Upper lobe of right lung (tissue), 1 donor: Measurements from ENCODE around the gene ANKRD11. TPM values are rescaled to one million over a fixed set of nuclear protein-coding genes. Genes with fewer than 3 reads are reported as not detected.
A peak's percentile ranks its signal among the peaks of the same experiment; 100 is the strongest.
"Not testable (repeated sequence)": the region's sequence is repeated elsewhere in the genome, so short reads cannot be mapped to it uniquely, and the experiment has no call there.

Source experiments
- ATAC-seq: fragments of 200-7000 bp; cut with Tn5 transposase; one replicate; pipeline ENCODE4 v1.9.1; 2020; ENCODE audit warnings: mild to moderate bottlenecking, moderate library complexity
- DNase-seq: peaks from one replicate; pipeline ENCODE4 v3.0.0-alpha.2; 2020
- H3K27ac ChIP-seq: fragments of 200-600 bp; one replicate; pipeline ENCODE4 v1.8.0; 2022
- H3K27me3 ChIP-seq: fragments of 200-600 bp; one replicate; pipeline ENCODE4 v1.8.0; 2022; ENCODE audit warnings: mild to moderate bottlenecking
- H3K36me3 ChIP-seq: fragments of 200-600 bp; one replicate; pipeline ENCODE4 v1.8.0; 2022
- H3K4me1 ChIP-seq: fragments of 200-600 bp; one replicate; pipeline ENCODE4 v1.8.0; 2022
- H3K4me3 ChIP-seq: fragments of 200-600 bp; one replicate; pipeline ENCODE4 v1.8.0; 2022; ENCODE audit warnings: mild to moderate bottlenecking
- H3K9me3 ChIP-seq: fragments of 200-600 bp; one replicate; pipeline ENCODE4 v1.8.0; 2022
- intact Hi-C: fragments of 100-400 bp; cut with DNase I; formaldehyde crosslinking; loops from one replicate; pipeline ENCODE4 v1.11.0; 2022
- total RNA-seq: library from RNA; stranded (reverse); fragmentation: NEBNext Ultra II Directional; extraction: Animal tissue kit (Norgen Biotek cat#: 25700); gene quantifications from one replicate; pipeline ENCODE4 v1.2.1, GENCODE V29; 2021
- TF ChIP-seq, protein P1 (sequence below): fragments of 200-600 bp; IDR thresholded peaks from one replicate; pipeline ENCODE4 v1.8.0; 2022; ENCODE audit warnings: antibody characterized with exemption
- donor health status: DM: no; HTN: yes; CAD: no; lungs with severe emphysema.

Gene ANKRD11
- total RNA-seq, 1 donor from 2014 or later: 125 TPM

DNA sequence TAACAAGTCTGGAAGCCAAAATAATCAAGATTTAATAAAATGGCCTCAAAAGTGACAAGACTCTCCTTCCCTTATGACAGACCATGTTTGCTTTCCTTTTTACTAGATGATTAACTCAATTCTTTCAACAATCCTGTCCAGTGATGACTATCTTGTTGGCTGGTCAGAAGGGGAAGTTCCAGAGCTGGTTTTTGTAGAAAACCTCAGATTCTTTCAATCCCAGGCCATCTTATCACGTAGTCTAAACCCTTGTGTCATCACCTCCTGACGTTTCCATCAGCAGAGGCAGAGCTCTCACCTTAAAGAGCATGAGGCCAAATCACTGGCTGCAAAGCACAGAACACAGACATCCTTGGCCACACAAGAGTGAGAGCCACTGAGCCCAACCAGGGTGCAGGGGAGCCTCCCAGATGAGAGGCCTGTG is 125.3 kb downstream of the ANKRD11 start:
- H3K27ac ChIP-seq: no peak overlapping the region
- H3K36me3 ChIP-seq: peaks cover 3% of the 10 kb centered on the region
- ATAC-seq (no peak), DNase-seq (no peak)
- no peaks in the 10 kb centered on the region for H3K9me3 ChIP-seq
- intact Hi-C loops: no loop called here
- H3K4me3 ChIP-seq: no peak overlapping the region
- TF ChIP-seq, protein P1, sequence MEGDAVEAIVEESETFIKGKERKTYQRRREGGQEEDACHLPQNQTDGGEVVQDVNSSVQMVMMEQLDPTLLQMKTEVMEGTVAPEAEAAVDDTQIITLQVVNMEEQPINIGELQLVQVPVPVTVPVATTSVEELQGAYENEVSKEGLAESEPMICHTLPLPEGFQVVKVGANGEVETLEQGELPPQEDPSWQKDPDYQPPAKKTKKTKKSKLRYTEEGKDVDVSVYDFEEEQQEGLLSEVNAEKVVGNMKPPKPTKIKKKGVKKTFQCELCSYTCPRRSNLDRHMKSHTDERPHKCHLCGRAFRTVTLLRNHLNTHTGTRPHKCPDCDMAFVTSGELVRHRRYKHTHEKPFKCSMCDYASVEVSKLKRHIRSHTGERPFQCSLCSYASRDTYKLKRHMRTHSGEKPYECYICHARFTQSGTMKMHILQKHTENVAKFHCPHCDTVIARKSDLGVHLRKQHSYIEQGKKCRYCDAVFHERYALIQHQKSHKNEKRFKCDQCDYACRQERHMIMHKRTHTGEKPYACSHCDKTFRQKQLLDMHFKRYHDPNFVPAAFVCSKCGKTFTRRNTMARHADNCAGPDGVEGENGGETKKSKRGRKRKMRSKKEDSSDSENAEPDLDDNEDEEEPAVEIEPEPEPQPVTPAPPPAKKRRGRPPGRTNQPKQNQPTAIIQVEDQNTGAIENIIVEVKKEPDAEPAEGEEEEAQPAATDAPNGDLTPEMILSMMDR: no peak
- no peaks in the 10 kb centered on the region for H3K27me3 ChIP-seq
- H3K4me1 ChIP-seq: peaks cover 75% of the 10 kb centered on the region

DNA sequence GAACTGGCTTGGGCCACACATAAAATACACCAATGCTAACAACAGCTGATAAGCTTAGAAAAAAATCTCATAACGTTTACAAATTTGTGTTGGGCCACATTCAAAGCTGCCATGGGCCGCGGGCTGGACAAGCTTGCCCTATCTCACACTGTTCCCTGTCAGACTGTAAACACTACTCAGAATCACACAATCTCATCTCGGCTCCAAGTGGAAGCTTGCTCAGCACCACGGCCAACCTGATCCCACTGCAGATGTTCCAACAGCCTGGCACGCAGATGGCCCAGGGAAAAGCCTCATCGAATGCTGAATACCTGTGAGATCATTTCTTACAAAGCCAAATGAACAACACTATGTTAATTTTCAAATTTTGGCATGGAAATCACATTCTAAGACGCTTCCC is 125.8 kb downstream of the ANKRD11 start:
- H3K4me1 ChIP-seq: peaks cover 73% of the 10 kb centered on the region
- H3K27ac ChIP-seq: no peak overlapping the region

DNA sequence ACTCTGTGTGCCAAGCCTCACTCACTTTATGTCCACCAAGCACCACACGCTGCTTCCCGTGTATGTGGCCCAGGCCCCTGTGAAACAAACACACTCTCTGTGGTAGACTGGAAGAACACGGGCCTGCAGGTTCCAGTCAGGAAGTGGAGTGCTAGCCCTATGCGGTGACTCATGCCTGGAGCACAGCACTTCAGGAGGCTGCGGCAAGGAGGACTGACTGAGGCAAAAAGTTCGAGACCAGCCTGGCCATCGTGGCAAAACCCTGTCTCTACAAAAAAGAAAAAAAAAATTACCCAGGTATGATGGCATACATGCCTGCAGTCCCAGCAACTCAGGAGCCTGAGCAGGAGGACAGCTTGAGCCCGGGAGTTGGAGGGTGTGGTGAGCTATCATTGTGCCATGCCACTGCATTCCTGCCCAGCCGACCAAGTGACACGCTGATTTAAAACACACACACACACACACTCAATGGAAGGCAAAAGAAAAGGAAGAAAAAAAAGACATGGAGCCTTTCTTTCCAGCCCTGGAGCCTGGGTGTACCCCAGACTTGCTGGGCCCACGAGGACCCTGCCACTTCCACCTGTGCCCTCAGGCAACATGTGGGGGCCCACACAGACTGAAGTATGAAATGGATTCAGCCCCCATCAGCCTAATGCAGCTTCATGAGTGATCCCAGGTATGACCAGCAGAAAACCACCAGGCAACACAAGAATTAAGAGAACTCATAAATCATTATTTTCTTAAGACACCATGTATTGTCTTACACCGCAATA is 126.6 kb downstream of the ANKRD11 start:
- no peaks in the 10 kb centered on the region for H3K9me3 ChIP-seq

More for the DNA sequence above, 125.8 kb downstream of the ANKRD11 start:
- H3K27me3 ChIP-seq: no peaks in the 10 kb centered on the region
- H3K9me3 ChIP-seq: no peaks in the 10 kb centered on the region
- peaks cover 3% of the 10 kb centered on the region for H3K36me3 ChIP-seq
- ATAC-seq: no peak
- H3K4me3 ChIP-seq: no peak overlapping the region
- TF ChIP-seq, protein P1: no peak
- peak; percentile 51 for DNase-seq
- intact Hi-C loops: no loop called here

DNA sequence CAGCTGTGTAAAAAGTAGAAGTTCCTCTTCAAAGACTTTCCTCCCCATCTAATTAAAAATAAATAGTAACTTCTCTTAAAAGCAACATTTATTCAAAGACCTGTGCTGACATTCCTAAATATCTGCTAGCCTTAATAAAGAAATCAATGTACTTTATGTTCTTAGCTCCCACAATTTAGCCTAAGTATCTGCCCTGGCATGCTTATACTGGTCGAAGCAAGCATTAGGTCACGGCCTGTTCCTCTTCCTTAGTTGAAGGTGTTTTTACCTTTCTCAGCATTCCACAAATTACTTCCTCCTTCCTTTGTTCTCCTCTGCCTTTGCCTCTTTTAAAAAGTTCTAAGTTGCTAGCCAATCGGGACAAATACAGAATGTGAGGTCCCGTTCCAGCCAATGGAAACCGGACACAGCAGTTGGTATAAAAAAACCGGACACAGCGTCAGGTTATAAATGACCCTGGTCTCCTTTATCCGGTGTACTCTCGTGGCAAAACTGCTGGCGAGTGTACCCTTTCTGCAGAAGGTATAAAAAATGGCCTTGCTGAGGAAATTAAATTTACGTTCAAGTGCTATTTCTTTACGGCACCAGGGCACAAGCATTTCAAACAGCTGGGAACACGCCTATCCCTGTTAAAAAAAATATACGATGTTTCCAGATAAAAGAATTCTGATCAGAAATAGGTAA is 127.7 kb downstream of the ANKRD11 start:
- ATAC-seq, H3K36me3 ChIP-seq, DNase-seq, H3K9me3 ChIP-seq, H3K27me3 ChIP-seq, intact Hi-C loops, H3K4me3 ChIP-seq: not testable (repeated sequence)
- Histone ChIP-seq H3K4me1 (peaks cover 77% of the 10 kb centered on the region), H3K27ac (peak overlapping the region; percentile 53)

More for the DNA sequence above, 126.6 kb downstream of the ANKRD11 start:
- TF ChIP-seq, protein P1: no peak
- H3K36me3 ChIP-seq: peaks cover 3% of the 10 kb centered on the region
- peaks cover 73% of the 10 kb centered on the region for H3K4me1 ChIP-seq
- no peaks in the 10 kb centered on the region for H3K27me3 ChIP-seq
- DNase-seq (peak; percentile 72), ATAC-seq (peak; percentile 78)
- intact Hi-C loops: no loop called here
- H3K27ac ChIP-seq: no peak overlapping the region
- H3K4me3 ChIP-seq: no peak overlapping the region

DNA sequence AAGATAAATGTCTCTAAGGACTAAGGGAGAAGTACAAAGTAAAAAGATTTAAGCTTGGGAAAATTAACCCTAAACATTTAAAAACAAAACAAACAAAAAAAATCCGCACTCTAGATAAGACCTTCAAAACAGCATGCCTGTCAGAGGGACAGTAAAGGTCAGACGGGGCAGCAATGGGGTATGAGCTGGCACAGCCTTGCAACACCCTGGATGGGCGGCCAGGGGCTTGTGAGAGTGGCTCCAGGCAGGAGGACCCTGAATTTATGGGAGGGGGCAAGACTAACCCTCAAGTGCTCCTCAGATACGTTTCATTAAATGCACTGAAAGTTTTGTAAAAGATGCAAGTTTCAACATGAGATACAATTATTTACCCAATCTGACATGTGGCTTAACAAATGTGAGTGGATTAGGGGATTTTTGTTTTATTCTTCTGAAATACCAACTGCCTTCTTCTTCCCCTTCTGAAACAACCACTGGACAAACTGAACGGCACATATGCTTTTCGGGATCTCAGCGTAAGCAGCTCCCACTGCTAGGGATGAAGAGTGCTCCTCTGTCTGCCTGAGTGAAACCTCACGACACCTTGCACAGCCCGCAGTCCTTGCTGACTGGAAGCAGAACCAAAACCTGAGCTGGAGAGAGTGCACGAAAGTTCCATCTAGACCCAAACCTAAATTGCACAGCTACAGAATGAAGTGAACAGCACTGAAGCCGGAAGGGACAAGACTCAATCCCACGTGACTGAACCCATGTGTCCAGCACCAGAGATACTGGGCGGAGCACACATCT is 128.4 kb downstream of the ANKRD11 start:
- TF ChIP-seq, protein P1: no peak
- intact Hi-C loops: no loop called here
- no peak overlapping the region for H3K4me3 ChIP-seq
- peak overlapping the region; percentile 53 for H3K27ac ChIP-seq
- H3K36me3 ChIP-seq: peaks cover 3% of the 10 kb centered on the region
- DNase-seq: peak; percentile 59
- H3K9me3 ChIP-seq: no peaks in the 10 kb centered on the region
- H3K4me1 ChIP-seq: peaks cover 76% of the 10 kb centered on the region
- ATAC-seq: peak; percentile 48
- no peaks in the 10 kb centered on the region for H3K27me3 ChIP-seq
